GM23338 (cell line): Measurements from ENCODE around the gene MAP2K5. TPM values are rescaled to one million over a fixed set of nuclear protein-coding genes. Genes with fewer than 3 reads are reported as not detected.

Experiments
- ATAC-seq: fragments of 200-7000 bp; cut with Tn5 transposase; 3 replicates; pipeline ENCODE4 v1.9.1; 2020
- DNase-seq: peaks from one replicate; pipeline ENCODE4 v3.0.0-alpha.2; 2015; ENCODE audit warnings: low spot score
- H2AFZ ChIP-seq: fragments of 200-600 bp; sonication (generic); 2 replicates; pipeline ENCODE4 v1.8.0; 2016; ENCODE audit warnings: antibody characterized with exemption, mild to moderate bottlenecking, moderate library complexity
- H3F3A ChIP-seq: fragments of 200-600 bp; sonication (generic); replicated peaks from 2 replicates; pipeline ENCODE4 v1.8.0; 2017; ENCODE audit warnings: antibody characterized with exemption, mixed run types, low read depth
- H3K27ac ChIP-seq: fragments of 200-600 bp; sonication (generic); 2 replicates; pipeline ENCODE4 v1.6.1; 2016; ENCODE audit warnings: low read depth
- H3K27me3 ChIP-seq: fragments of 200-600 bp; sonication (generic); 2 replicates; pipeline ENCODE4 v1.8.0; 2016; ENCODE audit warnings: mild to moderate bottlenecking, mixed run types, moderate library complexity; ENCODE audit not compliant: insufficient read depth
- H3K36me3 ChIP-seq: fragments of 200-600 bp; sonication (generic); 2 replicates; pipeline ENCODE4 v1.8.0; 2016; ENCODE audit warnings: mild to moderate bottlenecking; ENCODE audit not compliant: insufficient read depth
- H3K4me1 ChIP-seq: fragments of 200-600 bp; sonication (generic); 2 replicates; pipeline ENCODE4 v1.8.0; 2016; ENCODE audit warnings: mild to moderate bottlenecking, moderate library complexity; ENCODE audit not compliant: insufficient read depth
- H3K4me2 ChIP-seq: fragments of 200-600 bp; sonication (generic); 2 replicates; pipeline ENCODE4 v1.7.1; 2017; ENCODE audit warnings: mixed run types
- H3K4me3 ChIP-seq: fragments of 200-600 bp; sonication (generic); 2 replicates; pipeline ENCODE4 v1.6.1; 2016; ENCODE audit warnings: mixed run types
- H3K79me2 ChIP-seq: fragments of 200-600 bp; sonication (generic); replicated peaks from 2 replicates; pipeline ENCODE4 v1.8.0; 2017; ENCODE audit warnings: mild to moderate bottlenecking; ENCODE audit not compliant: insufficient read depth
- H3K9me2 ChIP-seq: fragments of 200-600 bp; sonication (generic); 2 replicates; pipeline ENCODE4 v1.8.0; 2017; ENCODE audit not compliant: insufficient read depth
- H4K20me1 ChIP-seq: fragments of 200-600 bp; sonication (generic); replicated peaks from 2 replicates; pipeline ENCODE4 v1.8.0; 2017; ENCODE audit warnings: mild to moderate bottlenecking; ENCODE audit not compliant: insufficient read depth
- H3K27ac Mint-ChIP-seq: 2 replicates; pipeline ENCODE4 v1.8.0; 2020; ENCODE audit warnings: inconsistent platforms, mild to moderate bottlenecking, moderate library complexity, mixed read lengths
- H3K27me3 Mint-ChIP-seq: 3 replicates; pipeline ENCODE4 v1.8.0; 2022; ENCODE audit warnings: low read depth, mild to moderate bottlenecking, moderate library complexity, mixed read lengths, inconsistent platforms; ENCODE audit not compliant: insufficient read depth, poor library complexity
- H3K36me3 Mint-ChIP-seq: 3 replicates; pipeline ENCODE4 v1.8.0; 2021; ENCODE audit warnings: low read depth, mild to moderate bottlenecking, inconsistent platforms, moderate library complexity, mixed read lengths
- H3K4me1 Mint-ChIP-seq: 3 replicates; pipeline ENCODE4 v1.8.0; 2020; ENCODE audit warnings: mild to moderate bottlenecking, inconsistent platforms, mixed read lengths
- H3K4me3 Mint-ChIP-seq: 3 replicates; pipeline ENCODE4 v1.8.0; 2021; ENCODE audit warnings: moderate library complexity, mild to moderate bottlenecking, inconsistent platforms, mixed read lengths
- H3K9me3 Mint-ChIP-seq: 3 replicates; pipeline ENCODE4 v1.8.0; 2020; ENCODE audit warnings: moderate library complexity, mild to moderate bottlenecking, inconsistent platforms, mixed read lengths
- CREB1 ChIP-seq: fragments of 250-450 bp; sonication (Bioruptor Pico); IDR thresholded peaks from 2 replicates; pipeline ENCODE4 v1.5.0; 2020; ENCODE audit warnings: low read depth, mild to moderate bottlenecking, moderate library complexity
- EZH2 ChIP-seq: fragments of 200-600 bp; sonication (generic); IDR thresholded peaks from one replicate; pipeline ENCODE4 v1.8.0; 2017; ENCODE audit warnings: antibody characterized with exemption, mild to moderate bottlenecking, low read depth; ENCODE audit not compliant: unreplicated experiment
- EZH2phosphoT487 ChIP-seq: fragments of 200-600 bp; sonication (generic); IDR thresholded peaks from one replicate; pipeline ENCODE4 v1.8.1; 2018; ENCODE audit warnings: antibody characterized with exemption; ENCODE audit not compliant: unreplicated experiment
- JUNB ChIP-seq: IDR thresholded peaks from one replicate; pipeline ENCODE4 v1.6.1; 2016; ENCODE audit warnings: antibody characterized with exemption; ENCODE audit not compliant: unreplicated experiment
- ZNF114 ChIP-seq: fragments of 250-450 bp; sonication (Bioruptor Pico); IDR thresholded peaks from 2 replicates; pipeline ENCODE4 v1.5.0; 2020; ENCODE audit warnings: mild to moderate bottlenecking, moderate library complexity
- ZNF331 ChIP-seq: fragments of 250-450 bp; sonication (Bioruptor Pico); IDR thresholded peaks from 2 replicates; pipeline ENCODE4 v1.5.0; 2020; ENCODE audit warnings: low read depth, mild to moderate bottlenecking, moderate library complexity
- polyA plus RNA-seq: library from polyadenylated mRNA; unstranded; fragments of >200 nt; fragmentation: Nextera tagmentation; extraction: Ambion mirVana; gene quantifications from 2 replicates; pipeline ENCODE4 v1.2.1, GENCODE V29; 2016
- total RNA-seq: library from RNA; depleted of rRNA; stranded (reverse); fragments of >200 nt; shearing (Covaris generic); gene quantifications from 2 replicates; pipeline ENCODE4 v1.2.3, GENCODE V29; 2014
- TF ChIP-seq, protein P1 (sequence below): IDR thresholded peaks from one replicate; pipeline ENCODE4 v1.6.1; 2018; ENCODE audit warnings: antibody characterized with exemption; ENCODE audit not compliant: unreplicated experiment

MAP2K5 gene
- total and polyA plus RNA-seq, 2 experiments from 2014 or later = 6.5 to 13.6 TPM

DNA sequence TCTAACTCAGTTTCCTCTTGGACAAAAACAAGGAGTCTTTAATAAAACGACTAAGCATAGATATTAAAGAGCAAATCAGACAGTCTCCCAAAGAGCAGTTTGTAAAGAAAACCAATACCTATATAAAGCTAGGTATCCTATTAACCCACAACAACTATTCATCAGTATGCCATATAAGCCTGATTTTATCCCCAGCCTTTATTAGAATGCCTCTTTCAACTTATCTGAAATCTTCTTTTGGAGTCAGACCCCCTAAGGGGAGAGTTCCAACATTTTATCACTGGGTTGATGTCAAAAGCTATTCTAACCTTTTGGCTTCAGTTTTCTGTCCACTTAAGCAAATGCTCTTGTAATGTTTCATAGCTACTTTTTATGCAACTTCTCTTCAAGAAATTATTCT, 17.8 kb downstream of the MAP2K5 start:
- H3K4me3 ChIP-seq = no peak overlapping the region
- Mint-ChIP-seq H3K9me3 (peaks cover 4% of the 10 kb centered on the region; the same call in 2 of the 3 replicates), H3K27ac (no peak overlapping the region), H3K4me1 (peaks cover 27% of the 10 kb centered on the region), H3K36me3 (peaks cover 6% of the 10 kb centered on the region; the same call in 2 of the 3 replicates), H3K27me3 (peaks cover 1% of the 10 kb centered on the region), H3K4me3 (no peak overlapping the region)
- ATAC-seq (no peak), DNase-seq (no peak)
- H3K27me3 ChIP-seq = no peaks in the 10 kb centered on the region
- no peak for TF ChIP-seq EZH2phosphoT487
- no peak for TF ChIP-seq ZNF114 (CRISPR knock-in tag)
- TF ChIP-seq, protein P1, sequence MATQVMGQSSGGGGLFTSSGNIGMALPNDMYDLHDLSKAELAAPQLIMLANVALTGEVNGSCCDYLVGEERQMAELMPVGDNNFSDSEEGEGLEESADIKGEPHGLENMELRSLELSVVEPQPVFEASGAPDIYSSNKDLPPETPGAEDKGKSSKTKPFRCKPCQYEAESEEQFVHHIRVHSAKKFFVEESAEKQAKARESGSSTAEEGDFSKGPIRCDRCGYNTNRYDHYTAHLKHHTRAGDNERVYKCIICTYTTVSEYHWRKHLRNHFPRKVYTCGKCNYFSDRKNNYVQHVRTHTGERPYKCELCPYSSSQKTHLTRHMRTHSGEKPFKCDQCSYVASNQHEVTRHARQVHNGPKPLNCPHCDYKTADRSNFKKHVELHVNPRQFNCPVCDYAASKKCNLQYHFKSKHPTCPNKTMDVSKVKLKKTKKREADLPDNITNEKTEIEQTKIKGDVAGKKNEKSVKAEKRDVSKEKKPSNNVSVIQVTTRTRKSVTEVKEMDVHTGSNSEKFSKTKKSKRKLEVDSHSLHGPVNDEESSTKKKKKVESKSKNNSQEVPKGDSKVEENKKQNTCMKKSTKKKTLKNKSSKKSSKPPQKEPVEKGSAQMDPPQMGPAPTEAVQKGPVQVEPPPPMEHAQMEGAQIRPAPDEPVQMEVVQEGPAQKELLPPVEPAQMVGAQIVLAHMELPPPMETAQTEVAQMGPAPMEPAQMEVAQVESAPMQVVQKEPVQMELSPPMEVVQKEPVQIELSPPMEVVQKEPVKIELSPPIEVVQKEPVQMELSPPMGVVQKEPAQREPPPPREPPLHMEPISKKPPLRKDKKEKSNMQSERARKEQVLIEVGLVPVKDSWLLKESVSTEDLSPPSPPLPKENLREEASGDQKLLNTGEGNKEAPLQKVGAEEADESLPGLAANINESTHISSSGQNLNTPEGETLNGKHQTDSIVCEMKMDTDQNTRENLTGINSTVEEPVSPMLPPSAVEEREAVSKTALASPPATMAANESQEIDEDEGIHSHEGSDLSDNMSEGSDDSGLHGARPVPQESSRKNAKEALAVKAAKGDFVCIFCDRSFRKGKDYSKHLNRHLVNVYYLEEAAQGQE = no peak
- H3K36me3 ChIP-seq = no peaks in the 10 kb centered on the region
- H4K20me1 ChIP-seq = 0 out of 2 replicates have a peak, but pooled peaks cover 3% of the 10 kb centered on the region
- H3K27ac ChIP-seq = no peak overlapping the region
- H3K4me2 ChIP-seq = no peak overlapping the region
- no peaks in the 10 kb centered on the region for H3F3A ChIP-seq
- H3K79me2 ChIP-seq = no peaks in the 10 kb centered on the region; the same call in 1 of the 2 replicates
- no peak overlapping the region for H2AFZ ChIP-seq
- no peaks in the 10 kb centered on the region for H3K9me2 ChIP-seq
- peaks cover 21% of the 10 kb centered on the region for H3K4me1 ChIP-seq

DNA sequence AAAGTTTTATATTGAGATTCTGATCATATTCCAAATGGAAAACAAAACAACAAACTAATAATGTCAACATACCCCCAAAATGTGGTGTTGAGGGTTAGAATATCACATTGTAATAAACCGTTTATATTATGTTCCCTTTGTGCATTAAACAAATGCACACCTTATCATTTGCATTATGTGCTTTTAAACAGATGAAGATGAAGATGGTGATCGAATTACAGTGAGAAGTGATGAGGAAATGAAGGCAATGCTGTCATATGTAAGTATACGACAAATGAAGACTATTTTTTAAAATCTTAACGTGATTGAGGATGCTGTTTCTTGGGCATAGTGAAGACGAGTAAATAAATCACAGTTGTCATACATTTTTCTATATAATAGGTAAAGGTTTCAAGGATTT, 20.6 kb downstream of the MAP2K5 start:
- Mint-ChIP-seq H3K4me3 (no peak overlapping the region), H3K36me3 (peaks cover 6% of the 10 kb centered on the region; the same call in 2 of the 3 replicates), H3K4me1 (peaks cover 27% of the 10 kb centered on the region), H3K27me3 (peaks cover 1% of the 10 kb centered on the region), H3K9me3 (peaks cover 4% of the 10 kb centered on the region; the same call in 2 of the 3 replicates), H3K27ac (no peak overlapping the region)
- Histone ChIP-seq H3K36me3 (no peaks in the 10 kb centered on the region), H3K79me2 (no peaks in the 10 kb centered on the region), H4K20me1 (no peaks in the 10 kb centered on the region), H3K9me2 (no peaks in the 10 kb centered on the region), H3K27me3 (no peaks in the 10 kb centered on the region), H3K27ac (no peak overlapping the region), H2AFZ (no peak overlapping the region), H3F3A (no peaks in the 10 kb centered on the region), H3K4me1 (peaks cover 28% of the 10 kb centered on the region), H3K4me3 (no peak overlapping the region), H3K4me2 (no peak overlapping the region)
- TF ChIP-seq EZH2phosphoT487 = no peak
- DNase-seq = no peak
- no peak for ATAC-seq

DNA sequence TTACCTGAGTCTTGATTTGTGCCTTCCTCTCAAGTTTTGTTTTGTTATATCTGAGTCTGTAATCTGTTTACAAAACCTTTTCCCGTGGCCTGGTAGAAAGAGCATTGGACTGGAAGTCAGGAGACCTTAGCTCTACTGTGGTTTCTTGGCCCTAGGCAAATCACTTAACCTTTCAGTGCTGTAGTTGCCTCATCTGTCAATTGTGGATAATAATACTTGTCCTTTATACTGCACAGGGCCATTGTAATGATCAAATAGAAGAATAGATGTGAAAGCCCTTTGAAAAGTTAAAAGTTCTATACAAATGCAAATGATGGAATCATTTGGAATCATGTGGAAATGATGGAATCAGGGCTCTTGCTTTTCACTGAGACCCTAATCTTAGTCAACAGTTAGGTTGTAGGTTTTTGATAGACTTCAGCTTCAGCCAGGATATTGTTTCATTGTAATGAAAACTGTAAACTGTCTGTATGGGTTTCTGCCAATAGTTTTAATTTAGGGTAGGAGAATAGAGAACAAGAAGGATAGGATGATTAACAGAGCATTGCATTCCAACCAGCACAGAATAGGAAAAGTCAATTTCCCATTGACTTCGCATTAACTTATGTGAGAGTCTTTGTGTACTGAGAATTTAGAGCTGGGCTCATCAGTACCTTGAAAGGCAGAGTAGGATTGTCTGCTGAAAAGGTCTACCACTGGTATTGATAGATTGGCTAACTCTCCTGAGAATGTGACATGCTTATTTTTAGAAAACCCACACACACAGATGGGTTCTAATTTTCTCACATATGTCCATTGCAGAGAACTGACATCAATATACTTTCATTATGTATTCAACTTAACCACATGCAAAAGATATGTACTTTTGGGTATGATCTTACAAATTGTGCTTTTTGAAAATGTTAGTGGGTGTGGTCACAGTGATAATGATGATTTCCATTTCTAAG, 21.8 kb downstream of the MAP2K5 start:
- Mint-ChIP-seq H3K9me3 (no peaks in the 10 kb centered on the region), H3K27ac (no peak overlapping the region), H3K36me3 (no peaks in the 10 kb centered on the region), H3K4me1 (peaks cover 17% of the 10 kb centered on the region), H3K4me3 (no peak overlapping the region), H3K27me3 (no peaks in the 10 kb centered on the region)
- no peak overlapping the region for H2AFZ ChIP-seq
- H3K79me2 ChIP-seq = no peaks in the 10 kb centered on the region
- H3K9me2 ChIP-seq = no peaks in the 10 kb centered on the region
- no peaks in the 10 kb centered on the region for H4K20me1 ChIP-seq
- DNase-seq (no peak), ATAC-seq (peak; percentile 31; the same call in 1 of the 3 replicates)
- H3K4me2 ChIP-seq = peak overlapping the region; percentile 45; the same call in 1 of the 2 replicates
- no peaks in the 10 kb centered on the region for H3F3A ChIP-seq
- H3K4me1 ChIP-seq = peaks cover 21% of the 10 kb centered on the region
- H3K27me3 ChIP-seq = no peaks in the 10 kb centered on the region
- H3K36me3 ChIP-seq = no peaks in the 10 kb centered on the region
- H3K27ac ChIP-seq = no peak overlapping the region
- no peak overlapping the region for H3K4me3 ChIP-seq
- TF ChIP-seq JUNB (no peak), EZH2 (no peak), ZNF331 (CRISPR knock-in tag) (no peak), CREB1 (CRISPR knock-in tag) (no peak), ZNF114 (CRISPR knock-in tag) (no peak)
